A673 (cell line): Measurements from ENCODE around the gene GSG1. TPM values are rescaled to one million over a fixed set of nuclear protein-coding genes. Genes with fewer than 3 reads are reported as not detected.

ENCODE experiments used
- BruUV-seq: library from RNA; stranded (reverse); fragments of 400-500 nt; replicated peaks from 2 replicates; lab custom pipeline; 2021; lab: Mats Ljungman, UMichigan
- CTCF ChIA-PET: fragments of 300-600 bp; sonication (Branson Sonifier 250); formaldehyde crosslinking; loops from one replicate; lab custom pipeline; 2022; ENCODE audit warnings: antibody characterized with exemption; lab: Charles Lee
- POLR2A ChIA-PET: fragments of 300-600 bp; sonication (Branson Sonifier 250); formaldehyde crosslinking; loops from one replicate; lab custom pipeline; 2022; ENCODE audit warnings: antibody characterized with exemption; ENCODE audit not compliant: low non-redundant PET; lab: Charles Lee
- DNase-seq: peaks from one replicate; pipeline ENCODE4 v3.0.0-alpha.2; 2015; ENCODE audit warnings: low spot score
- H3K27ac ChIP-seq: fragments of 200-600 bp; sonication (generic); 2 replicates; pipeline ENCODE4 v1.5.1; 2016; ENCODE audit warnings: mixed run types, low read depth, mild to moderate bottlenecking, mixed read lengths, antibody characterized with exemption, low read length; ENCODE audit not compliant: poor library complexity, severe bottlenecking
- H3K27me3 ChIP-seq: fragments of 200-600 bp; sonication (generic); replicated peaks from 2 replicates; pipeline ENCODE4 v1.6.1; 2017; ENCODE audit warnings: mixed run types, low read depth, mild to moderate bottlenecking, mixed read lengths, antibody characterized with exemption, low read length; ENCODE audit not compliant: insufficient read depth, poor library complexity
- H3K36me3 ChIP-seq: fragments of 200-600 bp; sonication (generic); 2 replicates; pipeline ENCODE4 v1.6.1; 2016; ENCODE audit warnings: mixed run types, mild to moderate bottlenecking, mixed read lengths, antibody characterized with exemption, low read length; ENCODE audit not compliant: insufficient read depth, poor library complexity, severe bottlenecking
- H3K4me1 ChIP-seq: fragments of 200-600 bp; sonication (generic); 2 replicates; pipeline ENCODE4 v1.6.1; 2017; ENCODE audit warnings: mixed run types, mild to moderate bottlenecking, mixed read lengths, antibody characterized with exemption, low read length; ENCODE audit not compliant: insufficient read depth, poor library complexity, severe bottlenecking
- H3K4me3 ChIP-seq: fragments of 200-600 bp; sonication (generic); 2 replicates; pipeline ENCODE4 v1.5.1; 2016; ENCODE audit warnings: low read depth, mixed run types, mild to moderate bottlenecking, mixed read lengths, low read length; ENCODE audit not compliant: poor library complexity, severe bottlenecking
- H3K9me3 ChIP-seq: fragments of 200-600 bp; sonication (generic); 2 replicates; pipeline ENCODE4 v1.6.1; 2016; ENCODE audit warnings: mixed run types, low read depth, mild to moderate bottlenecking, mixed read lengths, antibody characterized with exemption, low read length; ENCODE audit not compliant: poor library complexity, severe bottlenecking
- EZH2 ChIP-seq: fragments of 200-600 bp; sonication (generic); IDR thresholded peaks from 2 replicates; pipeline ENCODE4 v1.6.1; 2017; ENCODE audit warnings: borderline replicate concordance, low read depth, mild to moderate bottlenecking, mixed read lengths, antibody characterized with exemption, low read length; ENCODE audit not compliant: poor library complexity, severe bottlenecking
- intact Hi-C: fragments of 100-400 bp; cut with micrococcal nuclease; formaldehyde crosslinking; loops from one replicate; pipeline ENCODE4 v1.10.0; 2022; ENCODE audit not compliant: unreplicated experiment
- total RNA-seq: library from RNA; stranded (reverse); gene quantifications from 2 replicates; pipeline ENCODE4 v1.2.3, GENCODE V29; 2021
- TF ChIP-seq, protein P1 (sequence below): fragments of 300-800, 200-600 bp; sonication (generic); conservative IDR thresholded peaks from 2 replicates; pipeline ENCODE4 v1.5.1; 2017; ENCODE audit warnings: low read depth, mild to moderate bottlenecking, antibody characterized with exemption, low read length, moderate library complexity, mixed read lengths

The GSG1 gene
- total RNA-seq, 1 experiment from 2014 or later, result 0.24 TPM

GRCh38 chr12:13147688-13148484 lies 44.4 kb upstream of the GSG1 start:
- Histone ChIP-seq H3K27ac (no peak overlapping the region), H3K36me3 (no peaks in the 10 kb centered on the region), H3K27me3 (no peaks in the 10 kb centered on the region), H3K4me3 (no peak overlapping the region), H3K4me1 (no peaks in the 10 kb centered on the region), H3K9me3 (no peaks in the 10 kb centered on the region)
- no peak for DNase-seq
- BruUV-seq, result no TSS peak
- intact Hi-C loops, result no loop called here
- CTCF ChIA-PET, result no interaction called here
- TF ChIP-seq, protein P1, sequence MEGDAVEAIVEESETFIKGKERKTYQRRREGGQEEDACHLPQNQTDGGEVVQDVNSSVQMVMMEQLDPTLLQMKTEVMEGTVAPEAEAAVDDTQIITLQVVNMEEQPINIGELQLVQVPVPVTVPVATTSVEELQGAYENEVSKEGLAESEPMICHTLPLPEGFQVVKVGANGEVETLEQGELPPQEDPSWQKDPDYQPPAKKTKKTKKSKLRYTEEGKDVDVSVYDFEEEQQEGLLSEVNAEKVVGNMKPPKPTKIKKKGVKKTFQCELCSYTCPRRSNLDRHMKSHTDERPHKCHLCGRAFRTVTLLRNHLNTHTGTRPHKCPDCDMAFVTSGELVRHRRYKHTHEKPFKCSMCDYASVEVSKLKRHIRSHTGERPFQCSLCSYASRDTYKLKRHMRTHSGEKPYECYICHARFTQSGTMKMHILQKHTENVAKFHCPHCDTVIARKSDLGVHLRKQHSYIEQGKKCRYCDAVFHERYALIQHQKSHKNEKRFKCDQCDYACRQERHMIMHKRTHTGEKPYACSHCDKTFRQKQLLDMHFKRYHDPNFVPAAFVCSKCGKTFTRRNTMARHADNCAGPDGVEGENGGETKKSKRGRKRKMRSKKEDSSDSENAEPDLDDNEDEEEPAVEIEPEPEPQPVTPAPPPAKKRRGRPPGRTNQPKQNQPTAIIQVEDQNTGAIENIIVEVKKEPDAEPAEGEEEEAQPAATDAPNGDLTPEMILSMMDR, result no peak
- TF ChIP-seq EZH2, result no peak
- POLR2A ChIA-PET, result no interaction called here

GRCh38 chr12:13146336-13146938 lies 43.0 kb upstream of the GSG1 start:
- H3K4me1 ChIP-seq, result no peaks in the 10 kb centered on the region
- TF ChIP-seq, protein P1, result no peak
- TF ChIP-seq EZH2, result no peak
- POLR2A ChIA-PET, result no interaction called here
- DNase-seq, result no peak
- no peak overlapping the region for H3K4me3 ChIP-seq
- CTCF ChIA-PET, result no interaction called here
- intact Hi-C loops, result no loop called here
- H3K27ac ChIP-seq, result no peak overlapping the region
- no peaks in the 10 kb centered on the region for H3K9me3 ChIP-seq
- no TSS peak for BruUV-seq
- H3K36me3 ChIP-seq, result no peaks in the 10 kb centered on the region
- H3K27me3 ChIP-seq, result no peaks in the 10 kb centered on the region

DNA sequence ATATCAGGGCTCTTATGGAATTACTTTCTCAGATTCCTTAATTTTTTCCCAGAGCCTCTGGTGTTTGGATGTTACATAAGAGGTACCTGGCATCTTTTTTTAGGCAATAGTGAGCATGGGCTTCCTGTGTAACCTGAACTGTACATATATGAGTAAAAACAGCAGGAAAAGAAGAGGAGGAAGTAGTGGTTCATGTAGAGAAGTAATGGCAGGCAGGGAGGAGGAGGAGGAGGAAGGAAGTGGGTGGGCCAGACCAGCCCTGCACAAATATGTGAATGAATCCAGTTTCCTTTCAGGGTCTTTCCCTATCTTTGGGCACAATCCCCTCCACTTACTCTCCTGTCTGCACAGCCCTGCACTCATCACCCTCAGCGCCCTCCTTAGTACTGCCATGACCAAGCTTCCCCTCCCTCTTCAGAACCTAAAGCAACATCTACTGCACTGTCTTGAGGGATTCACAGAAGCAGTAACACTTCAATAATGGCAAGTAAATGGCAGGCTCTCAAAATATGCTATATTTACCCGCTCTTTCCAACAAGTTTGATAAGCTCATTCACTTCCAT lies 40.9 kb upstream of the GSG1 start:
- intact Hi-C loops, result no loop called here
- no peak for DNase-seq
- no peaks in the 10 kb centered on the region for H3K27me3 ChIP-seq
- no TSS peak for BruUV-seq
- no peaks in the 10 kb centered on the region for H3K36me3 ChIP-seq
- ChIA-PET CTCF (no interaction called here), POLR2A (no interaction called here)
- no peak overlapping the region for H3K27ac ChIP-seq
- TF ChIP-seq, protein P1, result no peak
- TF ChIP-seq EZH2, result no peak
- H3K4me3 ChIP-seq, result no peak overlapping the region
- H3K9me3 ChIP-seq, result no peaks in the 10 kb centered on the region
- no peaks in the 10 kb centered on the region for H3K4me1 ChIP-seq
